ENCODE results near the gene NUB1.
"Not testable (repeated sequence)": the region's sequence is repeated elsewhere in the genome, so short reads cannot be mapped to it uniquely, and the experiment has no call there.

The NUB1 gene

GRCh38 chr7:151341357-151342101 is at the start of gene NUB1:
TSS of gene NUB1 (plus strand) at chr7:151341812. CDS start at chr7:151345350, 3,538 bp downstream.
- Histone ChIP-seq H3K27ac (peak within 1 kb of the TSS; percentile 47 to 91 (median 80); a peak in 21 of 22 replicates), H4K20me1 (no peaks in the 10 kb centered on the region; a peak in 1 of 22 replicates), H3K9ac (peak within 1 kb of the TSS; percentile 82 to 86 (median 84)), H3K9me3 (replicated peaks in 1 of 11) (no peaks in the 10 kb centered on the region), H3K36me3 (peaks cover 11 to 25% (median 19%) of the 10 kb centered on the region in 11 experiments), H3K4me1 (peaks cover 20 to 35% (median 28%) of the 10 kb centered on the region in 10 experiments), H3K4me3 (peak within 1 kb of the TSS; percentile 84 to 94 (median 87)), H3K4me2 (peak within 1 kb of the TSS; percentile 65 to 92 (median 87)), H3K27me3 (no peaks in the 10 kb centered on the region)
- TF ChIP-seq Cebpa-rat (IDR thresholded peaks at IDR 0.05) = no peak

GRCh38 chr7:151292850-151293249 is 48.8 kb upstream of the NUB1 start:
- Histone ChIP-seq H3K4me1 (peaks cover 0 to 18% (median 0%) of the 10 kb centered on the region in 10 experiments; a peak in 6 of 20 replicates), H3K4me3 (no peak overlapping the region), H3K36me3 (no peaks in the 10 kb centered on the region), H3K4me2 (no peak overlapping the region), H4K20me1 (no peaks in the 10 kb centered on the region), H3K9me3 (replicated peaks in 1 of 11) (peaks cover 13 to 21% (median 17%) of the 10 kb centered on the region in 11 experiments; a peak in 20 of 22 replicates), H3K27me3 (no peaks in the 10 kb centered on the region), H3K27ac (no peak overlapping the region), H3K9ac (no peak overlapping the region)
- no peak for TF ChIP-seq Cebpa-rat (IDR thresholded peaks at IDR 0.05)

GRCh38 chr7:151296202-151296992 is 45.2 kb upstream of the NUB1 start:
- no peak for TF ChIP-seq Cebpa-rat (IDR thresholded peaks at IDR 0.05)
- H4K20me1 ChIP-seq = no peaks in the 10 kb centered on the region
- H3K27ac ChIP-seq = no peak overlapping the region
- H3K36me3 ChIP-seq = no peaks in the 10 kb centered on the region
- H3K4me2 ChIP-seq = no peak overlapping the region
- H3K27me3 ChIP-seq = no peaks in the 10 kb centered on the region
- no peak overlapping the region for H3K9ac ChIP-seq
- H3K9me3 ChIP-seq (replicated peaks in 1 of 11) = peaks cover 13 to 21% (median 17%) of the 10 kb centered on the region in 11 experiments; a peak in 20 of 22 replicates
- peaks cover 0 to 7% (median 0%) of the 10 kb centered on the region in 10 experiments; a peak in 2 of 20 replicates for H3K4me1 ChIP-seq
- H3K4me3 ChIP-seq = no peak overlapping the region

- Histone ChIP-seq H4K20me1 (peaks cover 0 to 7% (median 0%) of the 10 kb centered on the region in 11 experiments; a peak in 1 of 22 replicates), H3K36me3 (no peaks in the 10 kb centered on the region), H3K4me2 (no peak overlapping the region), H3K27me3 (peaks cover 0 to 17% (median 7%) of the 10 kb centered on the region in 11 experiments; a peak in 10 of 22 replicates), H3K27ac (no peak overlapping the region), H3K9ac (no peak overlapping the region), H3K9me3 (replicated peaks in 1 of 11) (peaks cover 13 to 21% (median 17%) of the 10 kb centered on the region in 11 experiments; a peak in 20 of 22 replicates), H3K4me3 (no peak overlapping the region), H3K4me1 (peaks cover 0 to 5% (median 0%) of the 10 kb centered on the region in 10 experiments; a peak in 2 of 20 replicates)
- no peak for TF ChIP-seq Cebpa-rat (IDR thresholded peaks at IDR 0.05)
Measured at GRCh38 chr7:151298765-151299164, 42.8 kb upstream of the NUB1 start.

- Histone ChIP-seq H3K4me1 (peaks cover 0 to 5% (median 0%) of the 10 kb centered on the region in 10 experiments; a peak in 2 of 20 replicates), H3K27ac (no peak overlapping the region), H4K20me1 (peaks cover 0 to 7% (median 0%) of the 10 kb centered on the region in 11 experiments; a peak in 1 of 22 replicates), H3K27me3 (peaks cover 0 to 17% (median 7%) of the 10 kb centered on the region in 11 experiments; a peak in 10 of 22 replicates), H3K36me3 (no peaks in the 10 kb centered on the region), H3K4me3 (no peak overlapping the region), H3K9ac (no peak overlapping the region), H3K9me3 (replicated peaks in 1 of 11) (peaks cover 13 to 21% (median 17%) of the 10 kb centered on the region in 11 experiments; a peak in 20 of 22 replicates), H3K4me2 (no peak overlapping the region)
- TF ChIP-seq Cebpa-rat (IDR thresholded peaks at IDR 0.05) = no peak
Measured at GRCh38 chr7:151299530-151299929, 42.1 kb upstream of the NUB1 start.

GRCh38 chr7:151299940-151300645 is 41.5 kb upstream of the NUB1 start:
- H3K27me3 ChIP-seq = peaks cover 0 to 17% (median 7%) of the 10 kb centered on the region in 11 experiments; a peak in 10 of 22 replicates
- H3K4me1 ChIP-seq = peaks cover 0 to 5% (median 0%) of the 10 kb centered on the region in 10 experiments; a peak in 2 of 20 replicates
- H3K36me3 ChIP-seq = no peaks in the 10 kb centered on the region
- no peak overlapping the region for H3K9ac ChIP-seq
- no peak overlapping the region for H3K4me2 ChIP-seq
- H3K9me3 ChIP-seq (replicated peaks in 1 of 11) = peaks cover 13 to 21% (median 17%) of the 10 kb centered on the region in 11 experiments; a peak in 20 of 22 replicates
- H4K20me1 ChIP-seq = peaks cover 0 to 7% (median 0%) of the 10 kb centered on the region in 11 experiments; a peak in 1 of 22 replicates
- H3K4me3 ChIP-seq = no peak overlapping the region
- H3K27ac ChIP-seq = no peak overlapping the region
- no peak for TF ChIP-seq Cebpa-rat (IDR thresholded peaks at IDR 0.05)

- Histone ChIP-seq H3K4me3 (no peak overlapping the region), H3K4me2 (no peak overlapping the region), H3K4me1 (peaks cover 0 to 5% (median 0%) of the 10 kb centered on the region in 10 experiments; a peak in 2 of 20 replicates), H3K27me3 (peaks cover 0 to 17% (median 7%) of the 10 kb centered on the region in 11 experiments; a peak in 10 of 22 replicates), H3K9me3 (replicated peaks in 1 of 11) (peaks cover 3 to 7% (median 6%) of the 10 kb centered on the region in 11 experiments; a peak in 17 of 22 replicates), H4K20me1 (peaks cover 0 to 7% (median 0%) of the 10 kb centered on the region in 11 experiments; a peak in 1 of 22 replicates), H3K36me3 (no peaks in the 10 kb centered on the region), H3K9ac (no peak overlapping the region), H3K27ac (no peak overlapping the region)
- no peak for TF ChIP-seq Cebpa-rat (IDR thresholded peaks at IDR 0.05)
Measured at GRCh38 chr7:151301471-151302462, 39.8 kb upstream of the NUB1 start.

GRCh38 chr7:151304251-151304650 is 37.4 kb upstream of the NUB1 start:
- not testable (repeated sequence) for H3K4me3 ChIP-seq, H3K27ac ChIP-seq

More at GRCh38 chr7:151304251-151304650, 37.4 kb upstream of the NUB1 start:
- not testable (repeated sequence) for H3K9ac ChIP-seq; H3K9me3 ChIP-seq (replicated peaks in 1 of 11); H3K4me1 ChIP-seq; H3K36me3 ChIP-seq; H4K20me1 ChIP-seq; H3K4me2 ChIP-seq
- peaks cover 0 to 17% (median 7%) of the 10 kb centered on the region in 11 experiments; a peak in 10 of 22 replicates for H3K27me3 ChIP-seq

Data from BLaER1 treated with 17β-estradiol and CSF1 and Interleukin-3, amounts not matched to agents 10 nM and 100 nM (cell line).